GM12874 (cell line): Measurements from ENCODE around the gene SYT14.

Source experiments
- CTCF ChIP-seq: IDR thresholded peaks from 2 replicates; pipeline ENCODE4 v1.5.1; 2011; ENCODE audit warnings: low read depth, mild to moderate bottlenecking, control low read depth, low read length, moderate library complexity; ENCODE audit not compliant: insufficient read depth

Gene SYT14

GRCh38 chr1:210022044-210022443 lies 84.0 kb downstream of the SYT14 start:
- no peak for TF ChIP-seq CTCF

GRCh38 chr1:210024282-210024681 lies 86.3 kb downstream of the SYT14 start:
- TF ChIP-seq CTCF: no peak

GRCh38 chr1:210024996-210025395 lies 87.0 kb downstream of the SYT14 start:
- no peak for TF ChIP-seq CTCF

GRCh38 chr1:210025870-210026269 lies 87.9 kb downstream of the SYT14 start:
- no peak for TF ChIP-seq CTCF

GRCh38 chr1:210027994-210028393 lies 90.0 kb downstream of the SYT14 start:
- no peak for TF ChIP-seq CTCF

- TF ChIP-seq CTCF: no peak
Measured at GRCh38 chr1:210031473-210031872, 93.5 kb downstream of the SYT14 start.

GRCh38 chr1:210043058-210043457 lies 105.0 kb downstream of the SYT14 start:
- no peak for TF ChIP-seq CTCF

- no peak for TF ChIP-seq CTCF
Measured at GRCh38 chr1:210049616-210050015, 111.6 kb downstream of the SYT14 start.
